ENCODE data around the gene PRKN.

PRKN gene

GRCh38 chr6:161458201-161458951 is 1269.2 kb downstream of the PRKN start:
- DNase-seq, result no peak

GRCh38 chr6:161455848-161456247 is 1271.7 kb downstream of the PRKN start:
- DNase-seq, result no peak

- no peak for DNase-seq
These were observed 1274.0 kb downstream of the PRKN start for GRCh38 chr6:161453558-161453957.

GRCh38 chr6:161452241-161452640 is 1275.3 kb downstream of the PRKN start:
- no peak for DNase-seq

- DNase-seq, result no peak
These were observed 1278.0 kb downstream of the PRKN start for GRCh38 chr6:161449521-161449920.

- DNase-seq, result no peak
These were observed 1280.6 kb downstream of the PRKN start for GRCh38 chr6:161446949-161447348.

- no peak for DNase-seq
These were observed 1281.2 kb downstream of the PRKN start for GRCh38 chr6:161446296-161446925.

GRCh38 chr6:161445021-161445799 is 1282.4 kb downstream of the PRKN start:
- no peak for DNase-seq

GRCh38 chr6:161444464-161444863 is 1283.1 kb downstream of the PRKN start:
- no peak for DNase-seq

GRCh38 chr6:161443848-161444247 is 1283.7 kb downstream of the PRKN start:
- DNase-seq, result no peak

GRCh38 chr6:161442420-161442819 is 1285.1 kb downstream of the PRKN start:
- no peak for DNase-seq

- DNase-seq, result no peak
These were observed 1287.3 kb downstream of the PRKN start for GRCh38 chr6:161440299-161440698.

GRCh38 chr6:161439093-161439492 is 1288.5 kb downstream of the PRKN start:
- DNase-seq, result no peak

GRCh38 chr6:161438430-161439030 is 1289.0 kb downstream of the PRKN start:
- no peak for DNase-seq

- no peak for DNase-seq
These were observed 1289.7 kb downstream of the PRKN start for GRCh38 chr6:161437851-161438250.

- no peak for DNase-seq
These were observed 1291.3 kb downstream of the PRKN start for GRCh38 chr6:161436106-161436876.

GRCh38 chr6:161435748-161436070 is 1291.9 kb downstream of the PRKN start:
- DNase-seq, result no peak

GRCh38 chr6:161434921-161435747 is 1292.4 kb downstream of the PRKN start:
- no peak for DNase-seq

- no peak for DNase-seq
These were observed 1293.2 kb downstream of the PRKN start for GRCh38 chr6:161434350-161434749.

- DNase-seq, result no peak
These were observed 1295.0 kb downstream of the PRKN start for GRCh38 chr6:161432546-161432945.

- no peak for DNase-seq
These were observed 1297.6 kb downstream of the PRKN start for GRCh38 chr6:161429921-161430490.
